ENCODE results near the gene CCDC85C. TPM values are rescaled to one million over a fixed set of nuclear protein-coding genes. Genes with fewer than 3 reads are reported as not detected.

Gene CCDC85C
- polyA plus RNA-seq, 1 of the 3 experiments (the other 2 are of a cell fraction) = 9.6 TPM

- Histone ChIP-seq H3K4me1 (ENCODE audit: control insufficient read depth in 1 of 2, insufficient read depth in 2 of 2, low read depth in 1 of 2, low read length in 1 of 2) (peaks cover 0 to 16% of the 10 kb centered on the region in 2 experiments; a peak in 1 of 4 replicates), H3F3A (replicated peaks; ENCODE audit: insufficient read depth) (peaks cover 8% of the 10 kb centered on the region), H3K36me3 (replicated peaks in 1 of 2; ENCODE audit: control insufficient read depth in 1 of 2, insufficient read depth in 2 of 2, low read length in 1 of 2) (peaks cover 5 to 44% of the 10 kb centered on the region in 2 experiments), H3K4me2 (no peak overlapping the region), H3K27ac (ENCODE audit: low read depth in 2 of 2, low read length in 1 of 2) (no peak overlapping the region), H3K79me2 (ENCODE audit: insufficient read depth) (peaks cover 11% of the 10 kb centered on the region; the same call in 1 of the 2 replicates), H3K9me3 (no peaks in the 10 kb centered on the region), H4K20me1 (ENCODE audit: insufficient read depth) (peaks cover 16% of the 10 kb centered on the region; the same call in 1 of the 2 replicates), H3K9ac (no peak overlapping the region), H2AFZ (ENCODE audit: low read depth) (no peak overlapping the region), H3K27me3 (ENCODE audit: insufficient read depth) (no peaks in the 10 kb centered on the region), H3K4me3 (ENCODE audit: low read depth in 2 of 2, low read length in 1 of 2) (no peak overlapping the region), H3K9me2 (no peaks in the 10 kb centered on the region)
- POLR2A ChIA-PET = no interaction called here
- DNase-seq = peak; percentile 27
- 91% methylated on average over 12 of the region's 13 CpGs for WGBS (ENCODE audit: low lambda C conversion rate)
- CTCF ChIA-PET = interaction anchor here (2.0 kb wide), 1 partner anchor 10 kb away, joined by 8 read pairs; no protein-coding TSS in a partner anchor
- no peak for TF ChIP-seq CHD2 (IDR thresholded peaks at IDR 0.05; ENCODE audit: low read length, partially characterized antibody)
- TF ChIP-seq MEF2A (IDR thresholded peaks at IDR 0.05; ENCODE audit: borderline replicate concordance, low read depth) = no peak
- TF ChIP-seq TEAD4 (IDR thresholded peaks at IDR 0.05; ENCODE audit: borderline replicate concordance, insufficient read depth) = no peak
- no peak for TF ChIP-seq NRF1 (IDR thresholded peaks at IDR 0.05; ENCODE audit: low read depth, low read length)
- TF ChIP-seq RXRA (IDR thresholded peaks at IDR 0.05; ENCODE audit: borderline replicate concordance, low read depth) = no peak
- no peak for TF ChIP-seq YY1 (IDR thresholded peaks at IDR 0.05; ENCODE audit: low read depth)
- no peak for TF ChIP-seq TCF12 (IDR thresholded peaks at IDR 0.05)
- no peak for TF ChIP-seq RCOR1 (IDR thresholded peaks at IDR 0.05; ENCODE audit: low read length)
- no peak for TF ChIP-seq FOXM1 (IDR thresholded peaks at IDR 0.05; ENCODE audit: low read depth)
- TF ChIP-seq RFX5 (IDR thresholded peaks at IDR 0.05; ENCODE audit: low read length) = no peak
Measured at GRCh38 chr14:99513946-99514551, 90.0 kb downstream of the CCDC85C start.

- Histone ChIP-seq H3K9ac (no peak overlapping the region), H3K9me2 (no peaks in the 10 kb centered on the region), H3K36me3 (replicated peaks in 1 of 2; ENCODE audit: control insufficient read depth in 1 of 2, insufficient read depth in 2 of 2, low read length in 1 of 2) (peaks cover 10 to 52% of the 10 kb centered on the region in 2 experiments), H3K4me3 (ENCODE audit: low read depth in 2 of 2, low read length in 1 of 2) (no peak overlapping the region), H3K79me2 (ENCODE audit: insufficient read depth) (0 out of 2 replicates have a peak, but pooled peaks cover 5% of the 10 kb centered on the region), H3K27ac (ENCODE audit: low read depth in 2 of 2, low read length in 1 of 2) (no peak overlapping the region), H4K20me1 (ENCODE audit: insufficient read depth) (0 out of 2 replicates have a peak, but pooled peaks cover 13% of the 10 kb centered on the region), H3K4me2 (no peak overlapping the region), H2AFZ (ENCODE audit: low read depth) (no peak overlapping the region), H3K9me3 (no peaks in the 10 kb centered on the region), H3K4me1 (ENCODE audit: control insufficient read depth in 1 of 2, insufficient read depth in 2 of 2, low read depth in 1 of 2, low read length in 1 of 2) (peaks cover 0 to 10% of the 10 kb centered on the region in 2 experiments; a peak in 1 of 4 replicates), H3F3A (replicated peaks; ENCODE audit: insufficient read depth) (peaks cover 8% of the 10 kb centered on the region), H3K27me3 (ENCODE audit: insufficient read depth) (no peaks in the 10 kb centered on the region)
- CTCF ChIA-PET = interaction anchor here (0.8 to 2.0 kb wide), 3 partner anchors 11 to 94 kb away, joined by 3 to 8 read pairs (median 3); no protein-coding TSS in a partner anchor
- WGBS (ENCODE audit: low lambda C conversion rate) = 86% methylated on average over 6 of the region's 15 CpGs
- POLR2A ChIA-PET = no interaction called here
- TF ChIP-seq JUND (IDR thresholded peaks at IDR 0.05) (no peak), GABPA (IDR thresholded peaks at IDR 0.05; ENCODE audit: low read depth) (no peak), TCF12 (IDR thresholded peaks at IDR 0.05) (no peak), PBX3 (IDR thresholded peaks at IDR 0.05) (no peak), EZH2phosphoT487 (IDR thresholded peaks at IDR 0.05; ENCODE audit: borderline replicate concordance, low read depth) (no peak), CHD2 (IDR thresholded peaks at IDR 0.05; ENCODE audit: low read length, partially characterized antibody) (no peak), RAD21 (IDR thresholded peaks at IDR 0.05; ENCODE audit: low read length) (no peak), SIN3A (IDR thresholded peaks at IDR 0.05; ENCODE audit: borderline replicate concordance, low read depth, low read length) (no peak), POLR2AphosphoS5 (IDR thresholded peaks at IDR 0.05; ENCODE audit: low read depth, low read length) (no peak), NFIC (IDR thresholded peaks at IDR 0.05; ENCODE audit: borderline replicate concordance) (no peak), YY1 (IDR thresholded peaks at IDR 0.05; ENCODE audit: low read depth) (no peak), FOXJ3 (CRISPR knock-in tag; IDR thresholded peaks at IDR 0.05) (no peak), FOXM1 (IDR thresholded peaks at IDR 0.05; ENCODE audit: low read depth) (no peak), NRF1 (IDR thresholded peaks at IDR 0.05; ENCODE audit: low read depth, low read length) (no peak), SMC3 (IDR thresholded peaks at IDR 0.05; ENCODE audit: low read depth, low read length) (no peak), IRF3 (IDR thresholded peaks at IDR 0.05; ENCODE audit: low read depth, low read length) (no peak), ZBTB33 (IDR thresholded peaks at IDR 0.05; ENCODE audit: borderline replicate concordance, low read depth) (no peak), RFX5 (IDR thresholded peaks at IDR 0.05; ENCODE audit: low read length) (no peak), EP300 (IDR thresholded peaks at IDR 0.05; ENCODE audit: borderline replicate concordance in 1 of 2, low read depth in 1 of 2, low read length in 1 of 2) (no peak)
- DNase-seq = no peak
Measured at GRCh38 chr14:99513183-99513694, 90.8 kb downstream of the CCDC85C start.
